Jurkat, Clone E6-1 (cell line): ENCODE measurements around the gene PNISR.

Experiments used
- DNase-seq: peaks from one replicate; pipeline ENCODE4 v3.0.0-alpha.2; 2011; ENCODE audit warnings: low read depth, low spot score
- H3K4me3 ChIP-seq: 2 replicates; pipeline ENCODE4 v1.5.1; 2011; ENCODE audit warnings: mild to moderate bottlenecking, low read length, control low read depth, moderate library complexity

The PNISR gene

DNA sequence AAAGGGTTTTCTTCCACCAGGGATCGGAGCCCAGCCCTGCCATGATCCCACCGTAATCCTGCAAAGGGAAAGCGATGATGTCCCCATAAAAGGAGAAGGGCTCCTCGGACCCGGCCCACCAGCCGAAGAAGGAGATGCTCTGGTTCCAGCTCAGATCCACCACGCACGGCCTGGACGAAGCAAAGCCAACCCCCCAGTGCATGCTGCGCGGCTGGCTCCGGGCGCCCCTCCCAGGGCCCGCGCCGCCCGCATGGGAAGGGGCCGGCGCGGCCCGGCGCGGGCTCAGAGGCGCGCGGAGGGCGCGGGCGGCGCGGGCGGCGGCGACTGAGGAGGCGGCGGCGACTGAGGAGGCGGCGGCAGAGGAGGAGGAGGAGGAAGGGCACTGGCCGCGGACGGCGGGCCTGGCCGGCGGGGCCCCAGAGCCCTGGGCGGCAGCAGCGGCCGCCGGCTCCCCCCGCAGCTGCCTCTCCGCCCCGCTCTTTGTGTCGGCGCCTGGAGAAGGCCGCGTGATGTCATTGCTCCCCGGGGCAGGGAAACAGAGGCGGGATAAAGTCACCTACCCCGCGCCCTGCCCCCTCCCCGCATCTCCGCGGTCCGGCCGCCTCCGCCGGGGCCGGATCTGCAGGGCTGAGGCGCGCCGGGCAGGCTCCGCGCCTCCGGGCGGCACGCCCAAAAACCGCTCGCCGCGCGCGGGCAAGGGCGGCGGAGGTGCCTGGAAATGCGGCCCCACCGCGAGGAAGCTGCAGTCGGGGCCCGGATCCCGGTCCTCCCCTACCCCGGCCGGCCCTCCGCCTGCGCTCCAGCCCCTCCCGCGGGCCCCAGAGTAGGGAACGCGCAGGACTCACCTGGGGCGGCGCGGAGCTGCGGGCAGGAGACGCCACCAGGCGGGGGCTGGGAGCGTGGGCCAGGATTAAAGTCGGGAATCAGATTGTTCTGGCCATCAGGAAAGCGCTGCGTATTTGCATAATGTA is 75.7 kb downstream of the PNISR start, which contains the start of gene FAXC:
Gene FAXC (minus strand): TSS at position 504 of the 971 bp plus-strand sequence. CDS start 302 bp downstream, at position 202.
- no peak for DNase-seq
- H3K4me3 ChIP-seq, result peak within 1 kb of the TSS; percentile 46

GRCh38 chr6:99348288-99349170 is 76.6 kb downstream of the PNISR start:
- no peak for DNase-seq
- H3K4me3 ChIP-seq, result peak overlapping the region; percentile 34
